GM12878 (cell line): ENCODE results near the gene CXCR6. TPM values are rescaled to one million over a fixed set of nuclear protein-coding genes. Genes with fewer than 3 reads are reported as not detected.

ENCODE experiments used
- ATF7 ChIP-seq: fragments of 450-650 bp; IDR thresholded peaks from 2 replicates; pipeline ENCODE4 v1.6.1; 2016; ENCODE audit warnings: low read depth, mild to moderate bottlenecking
- BCL11A ChIP-seq: IDR thresholded peaks from 2 replicates; pipeline ENCODE4 v1.6.1; 2011; ENCODE audit warnings: low read depth, low read length
- BMI1 ChIP-seq: fragments of 450-650 bp; IDR thresholded peaks from 2 replicates; pipeline ENCODE4 v1.6.1; 2016; ENCODE audit warnings: mild to moderate bottlenecking, moderate library complexity, borderline replicate concordance
- CEBPZ ChIP-seq: fragments of 150-350 bp; IDR thresholded peaks from 2 replicates; pipeline ENCODE4 v1.6.1; 2016; ENCODE audit warnings: low read depth, low read length
- E2F8 ChIP-seq: fragments of 450-650 bp; IDR thresholded peaks from 2 replicates; pipeline ENCODE4 v1.6.1; 2018; ENCODE audit warnings: mild to moderate bottlenecking, low read depth, moderate library complexity; ENCODE audit not compliant: partially characterized antibody
- GABPA ChIP-seq: IDR thresholded peaks from 2 replicates; pipeline ENCODE4 v1.6.1; 2014; ENCODE audit warnings: antibody characterized with exemption, low read depth, mild to moderate bottlenecking, inconsistent platforms
- HDGF ChIP-seq: fragments of 450-650 bp; IDR thresholded peaks from 2 replicates; pipeline ENCODE4 v1.6.1; 2016; ENCODE audit warnings: antibody characterized with exemption
- KDM1A ChIP-seq: fragments of 200-600 bp; sonication (generic); IDR thresholded peaks from 2 replicates; pipeline ENCODE4 v1.6.1; 2016; ENCODE audit warnings: borderline replicate concordance
- MEF2B ChIP-seq: fragments of 450-650 bp; IDR thresholded peaks from 2 replicates; pipeline ENCODE4 v1.6.1; 2018; ENCODE audit warnings: mild to moderate bottlenecking, moderate library complexity; ENCODE audit not compliant: partially characterized antibody, poor library complexity, severe bottlenecking
- MTA3 ChIP-seq: IDR thresholded peaks from 2 replicates; pipeline ENCODE4 v1.6.1; 2012; ENCODE audit warnings: low read length, inconsistent platforms, borderline replicate concordance
- NFIC ChIP-seq: IDR thresholded peaks from 2 replicates; pipeline ENCODE4 v1.6.1; 2012; ENCODE audit warnings: low read depth, mild to moderate bottlenecking, inconsistent platforms, low read length, moderate library complexity
- PML ChIP-seq: IDR thresholded peaks from 2 replicates; pipeline ENCODE4 v1.6.1; 2012; ENCODE audit warnings: low read length, inconsistent platforms
- RBBP5 ChIP-seq: fragments of 200-600 bp; sonication (generic); conservative IDR thresholded peaks from 2 replicates; pipeline ENCODE4 v1.6.1; 2016
- SIN3A ChIP-seq: IDR thresholded peaks from 2 replicates; pipeline ENCODE4 v1.6.1; 2012; ENCODE audit warnings: low read depth, low read length, improper control_type of control experiment
- SP1 ChIP-seq: IDR thresholded peaks from one replicate; pipeline ENCODE4 v1.6.1; 2011; ENCODE audit warnings: low read depth, low read length
- STAT1 ChIP-seq: fragments of 450-650 bp; conservative IDR thresholded peaks from 2 replicates; pipeline ENCODE4 v1.6.1; 2014; ENCODE audit warnings: antibody characterized with exemption, mild to moderate bottlenecking
- SUZ12 ChIP-seq: fragments of 200-600 bp; sonication (generic); IDR thresholded peaks from one replicate; pipeline ENCODE4 v1.6.1; 2018; ENCODE audit warnings: antibody characterized with exemption, mild to moderate bottlenecking; ENCODE audit not compliant: unreplicated experiment
- TCF12 ChIP-seq: IDR thresholded peaks from 2 replicates; pipeline ENCODE4 v1.6.1; 2011; ENCODE audit warnings: low read depth, mild to moderate bottlenecking, low read length
- TCF3 ChIP-seq: IDR thresholded peaks from 2 replicates; pipeline ENCODE4 v1.6.1; 2012; ENCODE audit warnings: low read depth, mild to moderate bottlenecking, low read length, borderline replicate concordance; ENCODE audit not compliant: insufficient read depth
- ZBTB40 ChIP-seq: fragments of 450-650 bp; IDR thresholded peaks from 2 replicates; pipeline ENCODE4 v1.6.1; 2016; ENCODE audit warnings: mild to moderate bottlenecking, moderate library complexity, borderline replicate concordance
- polyA plus RNA-seq, 11 experiments: library from polyadenylated mRNA; depleted of rRNA in 4 of 11; unstranded in 6 of 11; stranded (reverse) in 5 of 11; fragments of >200 nt; fragmentation: Nextera tagmentation in 4 of 11; fragmentation: Illumina TruSeq in 1 of 11; extraction: Ambion mirVana in 4 of 11; extraction: Trizol in 1 of 11; gene quantifications; 1 replicate in 1 of 11; 2 replicates in 10 of 11; pipeline versions ENCODE4 v1.2.1 to v1.2.3, GENCODE V29; 2011 to 2016; ENCODE audit warnings: inconsistent platforms in 2 of 11, missing spikeins in 2 of 11, low read depth in 1 of 11
- total RNA-seq, 4 experiments: library from RNA; depleted of rRNA in 3 of 4; stranded (reverse); fragments of >200 nt in 3 of 4; fragmentation: Illumina TruSeq in 1 of 4; extraction: Trizol in 1 of 4; gene quantifications; 2 replicates each; pipeline versions ENCODE4 v1.2.1 to v1.2.3, GENCODE V29; 2013 to 2021

The CXCR6 gene
- total and polyA plus RNA-seq, 10 of the 15 experiments (the other 5 are each of a cell fraction or from before 2014, with no cell fraction given), result 0.04 to 0.20 (median 0.12) TPM; not detected in 5

- TF ChIP-seq ZBTB40 (peak; percentile 57; the same call in 1 of the 2 replicates), STAT1 (0 out of 2 replicates have a peak, but pooled peaks have one; percentile 62), CEBPZ (no peak), SIN3A (no peak), ATF7 (peak; percentile 40; the same call in 1 of the 2 replicates), BCL11A (no peak), HDGF (peak; percentile 81), SP1 (no peak), GABPA (peak; percentile 49; the same call in 1 of the 2 replicates), TCF12 (no peak), MEF2B (peak; percentile 35), E2F8 (no peak), SUZ12 (no peak), PML (no peak; the same call in 1 of the 2 replicates), RBBP5 (no peak), TCF3 (0 out of 2 replicates have a peak, but pooled peaks have one; percentile 41), KDM1A (no peak), MTA3 (no peak), NFIC (no peak), BMI1 (no peak)
Measured at GRCh38 chr3:45995236-45996192, 52.2 kb downstream of the CXCR6 start, which contains the start of gene FYCO1 (continued).
